K562 (cell line): ENCODE results near the gene CPT1B. TPM values are rescaled to one million over a fixed set of nuclear protein-coding genes. Genes with fewer than 3 reads are reported as not detected.
A peak's percentile ranks its signal among the peaks of the same experiment; 100 is the strongest.

Source experiments
- CBFA2T2 ChIP-seq: fragments of 450-650 bp; conservative IDR thresholded peaks from 2 replicates; pipeline ENCODE4 v1.6.1; 2017; ENCODE audit warnings: mild to moderate bottlenecking
- CBFA2T3 ChIP-seq: fragments of 450-650 bp; IDR thresholded peaks from 2 replicates; pipeline ENCODE4 v1.6.1; 2017
- CEBPB ChIP-seq: fragments of 450-650 bp; IDR thresholded peaks from 2 replicates; pipeline ENCODE4 v1.6.1; 2016; ENCODE audit warnings: missing genetic modification characterization, missing compliant biosample characterization
- CTCF ChIP-seq, 3 experiments: IDR thresholded peaks in 2 of 3; conservative IDR thresholded peaks in 1 of 3; 2 replicates each; pipeline ENCODE4 v1.5.1; 2011 to 2012; ENCODE audit warnings: low read length in 3 of 3, mild to moderate bottlenecking in 3 of 3, control low read depth in 2 of 3, improper control_type of control experiment in 1 of 3, inconsistent platforms in 1 of 3, low read depth in 1 of 3, mixed read lengths in 1 of 3, moderate library complexity in 1 of 3; ENCODE audit not compliant: insufficient read depth in 2 of 3
- E2F3 ChIP-seq: fragments of 250-450 bp; sonication (Bioruptor Pico); IDR thresholded peaks from 2 replicates; pipeline ENCODE4 v1.4.0; 2020; ENCODE audit warnings: mild to moderate bottlenecking
- HMG20A ChIP-seq: fragments of 450-650 bp; formaldehyde crosslinking; conservative IDR thresholded peaks from 2 replicates; pipeline ENCODE4 v1.4.0; 2020; ENCODE audit warnings: mild to moderate bottlenecking, mixed read lengths
- HMG20B ChIP-seq: fragments of 250-450 bp; sonication (Bioruptor Pico); IDR thresholded peaks from 2 replicates; pipeline ENCODE4 v1.5.0; 2021; ENCODE audit warnings: mild to moderate bottlenecking
- HOMEZ ChIP-seq: fragments of 250-450 bp; sonication (Bioruptor Pico); IDR thresholded peaks from 2 replicates; pipeline ENCODE4 v1.4.0; 2020; ENCODE audit warnings: mild to moderate bottlenecking, moderate library complexity
- NCOA2 ChIP-seq, 2 experiments: fragments of 450-650 bp; IDR thresholded peaks; 2 replicates each; pipeline ENCODE4 v1.6.1; 2018; ENCODE audit warnings: mild to moderate bottlenecking in 2 of 2, moderate library complexity in 1 of 2; ENCODE audit not compliant: partially characterized antibody in 2 of 2
- POLR2A ChIP-seq: fragments of 450-650 bp; conservative IDR thresholded peaks from 2 replicates; pipeline ENCODE4 v1.6.1; 2016
- SMAD3 ChIP-seq: fragments of 450-650 bp; formaldehyde crosslinking; conservative IDR thresholded peaks from 2 replicates; pipeline ENCODE4 v1.4.0; 2020; ENCODE audit warnings: mild to moderate bottlenecking
- SNIP1 ChIP-seq: fragments of 450-650 bp; IDR thresholded peaks from 2 replicates; pipeline ENCODE4 v1.7.1; 2017; ENCODE audit warnings: low read depth, mild to moderate bottlenecking
- SOX6 ChIP-seq: fragments of 450-650 bp; IDR thresholded peaks from 2 replicates; pipeline ENCODE4 v1.6.1; 2014; ENCODE audit warnings: mild to moderate bottlenecking
- USF2 ChIP-seq: sonication (generic); formaldehyde crosslinking; IDR thresholded peaks from 2 replicates; pipeline ENCODE4 v1.5.0; 2020; ENCODE audit warnings: missing genetic modification reagents
- ZNF134 ChIP-seq: fragments of 250-450 bp; sonication (Bioruptor Pico); conservative IDR thresholded peaks from 2 replicates; pipeline ENCODE4 v1.4.0; 2020
- ZNF175 ChIP-seq: fragments of 200-800 bp; sonication (Bioruptor generic); IDR thresholded peaks from 2 replicates; pipeline ENCODE4 v1.6.1; 2016; ENCODE audit warnings: low read depth, mild to moderate bottlenecking, missing genetic modification characterization, missing compliant biosample characterization
- ZNF395 ChIP-seq: fragments of 200-800 bp; sonication (Bioruptor generic); IDR thresholded peaks from 2 replicates; pipeline ENCODE4 v1.6.1; 2017; ENCODE audit warnings: missing genetic modification characterization, missing compliant biosample characterization
- ZNF707 ChIP-seq: fragments of 250-450 bp; sonication (Bioruptor Pico); conservative IDR thresholded peaks from 2 replicates; pipeline ENCODE4 v1.8.0; 2022; ENCODE audit warnings: inconsistent platforms, mild to moderate bottlenecking, moderate library complexity
- ZNF76 ChIP-seq: fragments of 250-450 bp; sonication (Bioruptor Pico); IDR thresholded peaks from 2 replicates; pipeline ENCODE4 v1.4.0; 2020; ENCODE audit warnings: mild to moderate bottlenecking, moderate library complexity, borderline replicate concordance
- ZNF785 ChIP-seq: fragments of 250-450 bp; sonication (Bioruptor Pico); IDR thresholded peaks from 2 replicates; pipeline ENCODE4 v1.4.0; 2020; ENCODE audit warnings: mild to moderate bottlenecking
- polyA plus RNA-seq, 8 experiments: library from polyadenylated mRNA; depleted of rRNA in 4 of 8; stranded (reverse) in 5 of 8; unstranded in 3 of 8; fragments of >200 nt; fragmentation: Nextera tagmentation in 2 of 8; fragmentation: Illumina TruSeq in 1 of 8; extraction: Ambion mirVana in 2 of 8; extraction: Trizol in 1 of 8; gene quantifications; 2 replicates each; pipeline versions ENCODE4 v1.2.1 to v1.2.3, GENCODE V29; 2011 to 2014; ENCODE audit warnings: inconsistent platforms in 1 of 8, missing spikeins in 1 of 8
- total RNA-seq, 7 experiments: library from RNA; depleted of rRNA in 6 of 7; stranded (reverse); fragments of >200 nt in 6 of 7; fragmentation: Illumina TruSeq in 2 of 7; extraction: Trizol in 2 of 7; gene quantifications; 2 replicates each; pipeline versions ENCODE4 v1.2.1 to v1.2.3, GENCODE V29; 2011 to 2021; ENCODE audit warnings: low replicate concordance in 1 of 7
- TF ChIP-seq, protein P1 (sequence below), 2 experiments: fragments of 450-650 bp; conservative IDR thresholded peaks; 2 replicates each; pipeline ENCODE4 v1.6.1; 2017; ENCODE audit warnings: mild to moderate bottlenecking in 2 of 2, moderate library complexity in 2 of 2

CPT1B gene
- total and polyA plus RNA-seq, 9 of the 15 experiments (the other 6 are each of a cell fraction or from before 2014, with no cell fraction given), result 0.35 to 6.1 (median 2.6) TPM

- TF ChIP-seq CTCF (IDR thresholded peaks at IDR 0.05 in 2 of 3, conservative IDR thresholded peaks at IDR 0.05 in 1 of 3; ENCODE audit: insufficient read depth in 2 of 3, low read depth in 1 of 3, low read length in 3 of 3), result no peak
- no peak for TF ChIP-seq HMG20B (CRISPR knock-in tag)
- TF ChIP-seq E2F3 (CRISPR knock-in tag), result no peak
- TF ChIP-seq NCOA2 (IDR thresholded peaks at IDR 0.05; ENCODE audit: partially characterized antibody in 2 of 2), result no peak
- no peak for TF ChIP-seq SOX6
- no peak for TF ChIP-seq SNIP1
- TF ChIP-seq CBFA2T2, result peak; percentile 75
- no peak for TF ChIP-seq POLR2A
- no peak for TF ChIP-seq ZNF395
- TF ChIP-seq CBFA2T3, result peak; percentile 86
- no peak for TF ChIP-seq HOMEZ
- TF ChIP-seq ZNF707 (CRISPR knock-in tag), result no peak
- TF ChIP-seq, protein P1, sequence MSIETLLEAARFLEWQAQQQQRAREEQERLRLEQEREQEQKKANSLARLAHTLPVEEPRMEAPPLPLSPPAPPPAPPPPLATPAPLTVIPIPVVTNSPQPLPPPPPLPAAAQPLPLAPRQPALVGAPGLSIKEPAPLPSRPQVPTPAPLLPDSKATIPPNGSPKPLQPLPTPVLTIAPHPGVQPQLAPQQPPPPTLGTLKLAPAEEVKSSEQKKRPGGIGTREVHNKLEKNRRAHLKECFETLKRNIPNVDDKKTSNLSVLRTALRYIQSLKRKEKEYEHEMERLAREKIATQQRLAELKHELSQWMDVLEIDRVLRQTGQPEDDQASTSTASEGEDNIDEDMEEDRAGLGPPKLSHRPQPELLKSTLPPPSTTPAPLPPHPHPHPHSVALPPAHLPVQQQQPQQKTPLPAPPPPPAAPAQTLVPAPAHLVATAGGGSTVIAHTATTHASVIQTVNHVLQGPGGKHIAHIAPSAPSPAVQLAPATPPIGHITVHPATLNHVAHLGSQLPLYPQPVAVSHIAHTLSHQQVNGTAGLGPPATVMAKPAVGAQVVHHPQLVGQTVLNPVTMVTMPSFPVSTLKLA (conservative IDR thresholded peaks at IDR 0.05), result no peak; a peak in 1 of 4 replicates
- TF ChIP-seq ZNF134 (CRISPR knock-in tag), result no peak
- no peak for TF ChIP-seq ZNF785 (CRISPR knock-in tag)
- no peak for TF ChIP-seq CEBPB (tag)
- no peak for TF ChIP-seq ZNF76 (CRISPR knock-in tag)
- 0 out of 2 replicates have a peak, but pooled peaks have one; percentile 3 for TF ChIP-seq ZNF175
- TF ChIP-seq USF2 (CRISPR knock-in tag), result no peak
- TF ChIP-seq SMAD3, result no peak
- no peak for TF ChIP-seq HMG20A
Measured at GRCh38 chr22:50532824-50533796, 45.1 kb downstream of the CPT1B start (continued).
